ENCODE results near the gene CEACAM20.

GRCh38 chr19:44527554-44527953 is 1.9 kb downstream of the CEACAM20 start:
- TF ChIP-seq CTCF (IDR thresholded peaks at IDR 0.05) = no peak
- no peak for TF ChIP-seq POLR2A (IDR thresholded peaks at IDR 0.05)

Measured in vagina (tissue), 2 donors.